H1 (cell line): ENCODE data around the gene MYMX. TPM values are rescaled to one million over a fixed set of nuclear protein-coding genes. Genes with fewer than 3 reads are reported as not detected.

ENCODE experiments used
- BCL11A ChIP-seq, 2 experiments: IDR thresholded peaks; one replicate each; pipeline ENCODE4 v1.6.1; 2011; ENCODE audit warnings: low read depth in 2 of 2, low read length in 2 of 2, mild to moderate bottlenecking in 2 of 2
- EP300 ChIP-seq, 2 experiments: IDR thresholded peaks; 1 replicate in 1 of 2; 2 replicates in 1 of 2; pipeline ENCODE4 v1.6.1; 2011 to 2012; ENCODE audit warnings: low read depth in 2 of 2, low read length in 2 of 2, mild to moderate bottlenecking in 2 of 2, borderline replicate concordance in 1 of 2, inconsistent platforms in 1 of 2, moderate library complexity in 1 of 2
- FOSL1 ChIP-seq: IDR thresholded peaks from 2 replicates; pipeline ENCODE4 v1.6.1; 2011; ENCODE audit warnings: mild to moderate bottlenecking, low read depth, low read length, moderate library complexity; ENCODE audit not compliant: insufficient read depth
- JUND ChIP-seq: IDR thresholded peaks from 2 replicates; pipeline ENCODE4 v1.6.1; 2011; ENCODE audit warnings: mild to moderate bottlenecking, improper control_type of control experiment, low read length
- MAX ChIP-seq: IDR thresholded peaks from 2 replicates; pipeline ENCODE4 v1.6.1; 2012; ENCODE audit warnings: inconsistent platforms
- NANOG ChIP-seq: IDR thresholded peaks from 2 replicates; pipeline ENCODE4 v1.6.1; 2011; ENCODE audit warnings: low read length, low read depth, mild to moderate bottlenecking, inconsistent platforms; ENCODE audit not compliant: insufficient read depth, poor library complexity, severe bottlenecking
- NRF1 ChIP-seq: IDR thresholded peaks from 2 replicates; pipeline ENCODE4 v1.6.1; 2011; ENCODE audit warnings: mild to moderate bottlenecking, low read depth, low read length, improper control_type of control experiment
- SRF ChIP-seq: IDR thresholded peaks from 2 replicates; pipeline ENCODE4 v1.6.1; 2011; ENCODE audit warnings: mild to moderate bottlenecking, low read depth, low read length, moderate library complexity
- SUZ12 ChIP-seq: fragments of 200-600 bp; sonication (generic); IDR thresholded peaks from 2 replicates; pipeline ENCODE4 v1.6.1; 2012; ENCODE audit warnings: mild to moderate bottlenecking, inconsistent platforms, low read length, moderate library complexity, mixed read lengths
- polyA plus RNA-seq, 7 experiments: library from polyadenylated mRNA; depleted of rRNA in 3 of 7; stranded (reverse) in 5 of 7; unstranded in 2 of 7; fragments of >200 nt in 5 of 7; fragments of 200-250 nt in 2 of 7; gene quantifications; 1 replicate in 5 of 7; 2 replicates in 1 of 7; 4 replicates in 1 of 7; pipeline versions ENCODE4 v1.2.1 to v1.2.3, GENCODE V29; 2011 to 2013; ENCODE audit warnings: missing spikeins in 2 of 7, mixed read lengths in 2 of 7
- total RNA-seq: library from RNA; stranded (reverse); fragmentation: NEBNext Ultra II Directional; extraction: Animal tissue kit (Norgen Biotek cat#: 25700); gene quantifications from 2 replicates; pipeline ENCODE4 v1.2.1, GENCODE V29; 2021
- TF ChIP-seq, protein P1 (sequence below): fragments of 300-600 bp; sonication (generic); IDR thresholded peaks from 2 replicates; pipeline ENCODE4 v1.7.1; 2012; ENCODE audit warnings: low read length, moderate library complexity, mild to moderate bottlenecking, inconsistent platforms; ENCODE audit not compliant: insufficient replicate concordance

The MYMX gene
- total and polyA plus RNA-seq, 2 of the 8 experiments (the other 6 are each of a cell fraction or from before 2014, with no cell fraction given) = 4.7 to 6.9 TPM

GRCh38 chr6:44257025-44257752, 40.5 kb downstream of the MYMX start, which contains the start of gene SLC35B2 (continued):
- TF ChIP-seq, protein P1, sequence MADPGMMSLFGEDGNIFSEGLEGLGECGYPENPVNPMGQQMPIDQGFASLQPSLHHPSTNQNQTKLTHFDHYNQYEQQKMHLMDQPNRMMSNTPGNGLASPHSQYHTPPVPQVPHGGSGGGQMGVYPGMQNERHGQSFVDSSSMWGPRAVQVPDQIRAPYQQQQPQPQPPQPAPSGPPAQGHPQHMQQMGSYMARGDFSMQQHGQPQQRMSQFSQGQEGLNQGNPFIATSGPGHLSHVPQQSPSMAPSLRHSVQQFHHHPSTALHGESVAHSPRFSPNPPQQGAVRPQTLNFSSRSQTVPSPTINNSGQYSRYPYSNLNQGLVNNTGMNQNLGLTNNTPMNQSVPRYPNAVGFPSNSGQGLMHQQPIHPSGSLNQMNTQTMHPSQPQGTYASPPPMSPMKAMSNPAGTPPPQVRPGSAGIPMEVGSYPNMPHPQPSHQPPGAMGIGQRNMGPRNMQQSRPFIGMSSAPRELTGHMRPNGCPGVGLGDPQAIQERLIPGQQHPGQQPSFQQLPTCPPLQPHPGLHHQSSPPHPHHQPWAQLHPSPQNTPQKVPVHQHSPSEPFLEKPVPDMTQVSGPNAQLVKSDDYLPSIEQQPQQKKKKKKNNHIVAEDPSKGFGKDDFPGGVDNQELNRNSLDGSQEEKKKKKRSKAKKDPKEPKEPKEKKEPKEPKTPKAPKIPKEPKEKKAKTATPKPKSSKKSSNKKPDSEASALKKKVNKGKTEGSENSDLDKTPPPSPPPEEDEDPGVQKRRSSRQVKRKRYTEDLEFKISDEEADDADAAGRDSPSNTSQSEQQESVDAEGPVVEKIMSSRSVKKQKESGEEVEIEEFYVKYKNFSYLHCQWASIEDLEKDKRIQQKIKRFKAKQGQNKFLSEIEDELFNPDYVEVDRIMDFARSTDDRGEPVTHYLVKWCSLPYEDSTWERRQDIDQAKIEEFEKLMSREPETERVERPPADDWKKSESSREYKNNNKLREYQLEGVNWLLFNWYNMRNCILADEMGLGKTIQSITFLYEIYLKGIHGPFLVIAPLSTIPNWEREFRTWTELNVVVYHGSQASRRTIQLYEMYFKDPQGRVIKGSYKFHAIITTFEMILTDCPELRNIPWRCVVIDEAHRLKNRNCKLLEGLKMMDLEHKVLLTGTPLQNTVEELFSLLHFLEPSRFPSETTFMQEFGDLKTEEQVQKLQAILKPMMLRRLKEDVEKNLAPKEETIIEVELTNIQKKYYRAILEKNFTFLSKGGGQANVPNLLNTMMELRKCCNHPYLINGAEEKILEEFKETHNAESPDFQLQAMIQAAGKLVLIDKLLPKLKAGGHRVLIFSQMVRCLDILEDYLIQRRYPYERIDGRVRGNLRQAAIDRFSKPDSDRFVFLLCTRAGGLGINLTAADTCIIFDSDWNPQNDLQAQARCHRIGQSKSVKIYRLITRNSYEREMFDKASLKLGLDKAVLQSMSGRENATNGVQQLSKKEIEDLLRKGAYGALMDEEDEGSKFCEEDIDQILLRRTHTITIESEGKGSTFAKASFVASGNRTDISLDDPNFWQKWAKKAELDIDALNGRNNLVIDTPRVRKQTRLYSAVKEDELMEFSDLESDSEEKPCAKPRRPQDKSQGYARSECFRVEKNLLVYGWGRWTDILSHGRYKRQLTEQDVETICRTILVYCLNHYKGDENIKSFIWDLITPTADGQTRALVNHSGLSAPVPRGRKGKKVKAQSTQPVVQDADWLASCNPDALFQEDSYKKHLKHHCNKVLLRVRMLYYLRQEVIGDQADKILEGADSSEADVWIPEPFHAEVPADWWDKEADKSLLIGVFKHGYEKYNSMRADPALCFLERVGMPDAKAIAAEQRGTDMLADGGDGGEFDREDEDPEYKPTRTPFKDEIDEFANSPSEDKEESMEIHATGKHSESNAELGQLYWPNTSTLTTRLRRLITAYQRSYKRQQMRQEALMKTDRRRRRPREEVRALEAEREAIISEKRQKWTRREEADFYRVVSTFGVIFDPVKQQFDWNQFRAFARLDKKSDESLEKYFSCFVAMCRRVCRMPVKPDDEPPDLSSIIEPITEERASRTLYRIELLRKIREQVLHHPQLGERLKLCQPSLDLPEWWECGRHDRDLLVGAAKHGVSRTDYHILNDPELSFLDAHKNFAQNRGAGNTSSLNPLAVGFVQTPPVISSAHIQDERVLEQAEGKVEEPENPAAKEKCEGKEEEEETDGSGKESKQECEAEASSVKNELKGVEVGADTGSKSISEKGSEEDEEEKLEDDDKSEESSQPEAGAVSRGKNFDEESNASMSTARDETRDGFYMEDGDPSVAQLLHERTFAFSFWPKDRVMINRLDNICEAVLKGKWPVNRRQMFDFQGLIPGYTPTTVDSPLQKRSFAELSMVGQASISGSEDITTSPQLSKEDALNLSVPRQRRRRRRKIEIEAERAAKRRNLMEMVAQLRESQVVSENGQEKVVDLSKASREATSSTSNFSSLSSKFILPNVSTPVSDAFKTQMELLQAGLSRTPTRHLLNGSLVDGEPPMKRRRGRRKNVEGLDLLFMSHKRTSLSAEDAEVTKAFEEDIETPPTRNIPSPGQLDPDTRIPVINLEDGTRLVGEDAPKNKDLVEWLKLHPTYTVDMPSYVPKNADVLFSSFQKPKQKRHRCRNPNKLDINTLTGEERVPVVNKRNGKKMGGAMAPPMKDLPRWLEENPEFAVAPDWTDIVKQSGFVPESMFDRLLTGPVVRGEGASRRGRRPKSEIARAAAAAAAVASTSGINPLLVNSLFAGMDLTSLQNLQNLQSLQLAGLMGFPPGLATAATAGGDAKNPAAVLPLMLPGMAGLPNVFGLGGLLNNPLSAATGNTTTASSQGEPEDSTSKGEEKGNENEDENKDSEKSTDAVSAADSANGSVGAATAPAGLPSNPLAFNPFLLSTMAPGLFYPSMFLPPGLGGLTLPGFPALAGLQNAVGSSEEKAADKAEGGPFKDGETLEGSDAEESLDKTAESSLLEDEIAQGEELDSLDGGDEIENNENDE = no peak
- TF ChIP-seq MAX (peak; percentile 94), JUND (no peak), BCL11A (IDR thresholded peaks at IDR 0.05; ENCODE audit: low read depth in 2 of 2, low read length in 2 of 2) (no peak), FOSL1 (no peak), NANOG (no peak), EP300 (IDR thresholded peaks at IDR 0.05; ENCODE audit: borderline replicate concordance in 1 of 2, low read depth in 2 of 2, low read length in 2 of 2) (peak; percentile 21 to 23; a peak in 2 of 3 replicates), NRF1 (no peak), SRF (no peak), SUZ12 (no peak)
